Heart left ventricle (tissue), 16 donors: ENCODE measurements around the gene RNU2-1. TPM values are rescaled to one million over a fixed set of nuclear protein-coding genes. Genes with fewer than 3 reads are reported as not detected.

Source experiments
- ATAC-seq, 4 donors: fragments of 200-7000 bp; cut with Tn5 transposase; one replicate each; pipeline ENCODE4 v1.9.1; 2020 to 2022; ENCODE audit warnings: moderate library complexity in 4 of 4, mild to moderate bottlenecking in 3 of 4, moderate number of reproducible peaks in 1 of 4
- DNase-seq, 5 donors: peaks; one replicate each; pipeline ENCODE4 v3.0.0-alpha.2; 2020
- H3K27ac ChIP-seq, 12 donors: fragments of 200-600 bp; sonication (generic) in 4 of 12; one replicate each; pipeline versions ENCODE4 v1.5.0 to v1.8.0; 2016 to 2022; ENCODE audit warnings: mild to moderate bottlenecking in 2 of 12
- H3K27me3 ChIP-seq, 9 donors: fragments of 200-600 bp; sonication (generic) in 2 of 9; one replicate each; pipeline versions ENCODE4 v1.5.1 to v1.8.0; 2016 to 2022; ENCODE audit warnings: mild to moderate bottlenecking in 3 of 9
- H3K36me3 ChIP-seq, 9 donors: fragments of 200-600 bp; sonication (generic) in 2 of 9; one replicate each; pipeline versions ENCODE4 v1.5.0 to v1.8.0; 2018 to 2022; ENCODE audit warnings: mild to moderate bottlenecking in 2 of 9
- H3K4me1 ChIP-seq, 12 donors: fragments of 200-600 bp; sonication (generic) in 4 of 12; one replicate each; pipeline versions ENCODE4 v1.5.0 to v1.8.0; 2016 to 2022; ENCODE audit warnings: mild to moderate bottlenecking in 3 of 12
- H3K4me3 ChIP-seq, 12 donors: fragments of 200-600 bp; sonication (generic) in 4 of 12; one replicate each; pipeline versions ENCODE4 v1.5.0 to v1.8.0; 2017 to 2022; ENCODE audit warnings: mild to moderate bottlenecking in 9 of 12, moderate library complexity in 4 of 12
- H3K9me3 ChIP-seq, 12 donors: fragments of 200-600 bp; sonication (generic) in 4 of 12; one replicate each; pipeline versions ENCODE4 v1.5.0 to v1.8.0; 2016 to 2022; ENCODE audit warnings: mild to moderate bottlenecking in 1 of 12
- CTCF ChIP-seq, 12 donors: fragments of 200-600 bp; sonication (generic) in 4 of 12; IDR thresholded peaks; one replicate each; pipeline versions ENCODE4 v1.5.0 to v1.8.0; 2018 to 2022; ENCODE audit warnings: antibody characterized with exemption in 12 of 12, mild to moderate bottlenecking in 5 of 12
- POLR2A ChIP-seq, 2 donors: fragments of 450-650 bp; IDR thresholded peaks; one replicate each; pipeline ENCODE4 v1.6.1; 2017; ENCODE audit warnings: antibody characterized with exemption in 2 of 2, mild to moderate bottlenecking in 2 of 2, moderate library complexity in 2 of 2
- WGBS, 4 donors: extraction: QIAGEN DNeasy Blood & Tissue Kit in 2 of 4; methylation state at CpG; one replicate each; pipeline versions ENCODE4 v1.1.5 to v1.1.7; 2013 to 2018; 5-methylcytosine and 5-hydroxymethylcytosine counted together
- intact Hi-C, 10 donors: fragments of 100-400 bp; cut with DNase I; formaldehyde crosslinking; loops; one replicate each; pipeline versions ENCODE4 v1.11.1 to v1.14.2; 2022
- polyA plus RNA-seq, 2 donors: library from polyadenylated mRNA; stranded (reverse); fragments of 200-250 nt; gene quantifications; one replicate each; pipeline ENCODE4 v1.2.3, GENCODE V29; 2013
- total RNA-seq, 9 donors: library from RNA; depleted of rRNA in 2 of 9; stranded (reverse); fragments of >200 nt in 2 of 9; fragmentation: NEBNext Ultra II Directional in 3 of 9; extraction: Animal tissue kit (Norgen Biotek cat#: 25700) in 3 of 9; gene quantifications; one replicate each; pipeline versions ENCODE4 v1.1.0 to v1.2.4, GENCODE V29; 2016 to 2023
- donor health status: ischemic (EF 13 %, LVEDD 7.1; RV severe dilation, severe dysfunction).
- donor health status: healthy with polysubstance abuse.
- donor health status: DM: no; HTN: yes; CAD: no.
- donor health status: DM: no; HTN: no; CAD: no.
- donor health status: ischemic (EF 25% LVEDD 6.9; RV normal size, moderate dysfunction).
- donor health status: ischemic (EF 25% LVEDD 5.7; RV mildly dilated, moderate dysfunction).
- donor health status: healthy.
- donor health status: DM: yes; HTN: yes; CAD: no.
- donor health status: ischemic (EF 35%, LVEDD 5.7; RV mildly dilated, moderate dysfunction).
- donor health status: nonischemic (EF 11% LVEDD 7.7; RV severe dilation, severe dysfunction).
- donor health status: DM: yes; HTN: yes; CAD: no.
- donor health status: PGD.
- donor health status: ischemic (EF 29% LVEDD 5.4; RV normal size, mild dysfunction).
- donor health status: nonischemic (EF 23%, LVEDD 6.1; RV moderate dilation, normal function).

RNU2-1 gene
- total and polyA plus RNA-seq, 11 donors = 404 to 5,003 (median 3,408) TPM; not detected in 4

- Histone ChIP-seq H3K4me1 (peaks cover 0 to 35% (median 12%) of the 10 kb centered on the region in 12 donors), H3K27me3 (no peaks in the 10 kb centered on the region), H3K9me3 (no peaks in the 10 kb centered on the region), H3K4me3 (peak overlapping the region in 11 of 12 donors; percentile 47 to 85 (median 69)), H3K36me3 (peaks cover 0 to 72% (median 51%) of the 10 kb centered on the region in 9 donors), H3K27ac (peak overlapping the region in 10 of 12 donors; percentile 26 to 95 (median 82))
- intact Hi-C loops = loop anchor here in 4 of 10 donors (5.0 to 10.0 kb wide), 3 partner anchors 41 to 188 kb away; partner anchors contain the start of genes RND2 (in 2 of the 4), VAT1 (in 2 of the 4) and NBR1 (in 1 of the 4)
- DNase-seq = no peak
- ATAC-seq = peak in 2 of 4 donors; percentile 9 to 26
- no peak for TF ChIP-seq CTCF (IDR thresholded peaks at IDR 0.05)
- TF ChIP-seq POLR2A (IDR thresholded peaks at IDR 0.05) = no peak
- WGBS, 4 donors = 62 to 76% (median 71%) methylated on average over 7 of the region's 7 CpGs
Observed at GRCh38 chr17:43212641-43213490, 20.9 kb downstream of the RNU2-1 start.

GRCh38 chr17:43211480-43212402 is 22.0 kb downstream of the RNU2-1 start, which contains the start of gene TMEM106A:
TSS of gene TMEM106A (plus strand) at chr17:43211875. CDS start at chr17:43213042, 1,167 bp downstream.
- Histone ChIP-seq H3K9me3 (no peaks in the 10 kb centered on the region), H3K27ac (peak within 1 kb of the TSS; percentile 26 to 95 (median 82)), H3K27me3 (no peaks in the 10 kb centered on the region), H3K36me3 (peaks cover 0 to 72% (median 54%) of the 10 kb centered on the region in 9 donors), H3K4me3 (peak within 1 kb of the TSS; percentile 8 to 85 (median 65)), H3K4me1 (peaks cover 0 to 35% (median 12%) of the 10 kb centered on the region in 12 donors)
- TF ChIP-seq CTCF (IDR thresholded peaks at IDR 0.05) (peak in 8 of 12 donors; percentile 9 to 52 (median 34)), POLR2A (IDR thresholded peaks at IDR 0.05) (no peak)
- 1 to 8% (median 5%) methylated on average over 46 to 54 of the region's 54 CpGs for WGBS, 4 donors
- peak; percentile 81 to 94 (median 90) for ATAC-seq
- peak; percentile 81 to 89 (median 84) for DNase-seq
- intact Hi-C loops = loop anchor here in 4 of 10 donors (5.0 to 10.0 kb wide), 3 partner anchors 39 to 187 kb away; partner anchors contain the start of genes RND2 (in 2 of the 4), VAT1 (in 2 of the 4) and NBR1 (in 1 of the 4)

GRCh38 chr17:43211123-43211479 is 22.7 kb downstream of the RNU2-1 start:
- 37 to 46% (median 41%) methylated on average over 2 of the region's 2 CpGs for WGBS, 4 donors
- DNase-seq = no peak
- H3K27ac ChIP-seq = peak overlapping the region; percentile 26 to 95 (median 82)
- peaks cover 0 to 35% (median 12%) of the 10 kb centered on the region in 12 donors for H3K4me1 ChIP-seq
- ATAC-seq = no peak
- TF ChIP-seq POLR2A (IDR thresholded peaks at IDR 0.05) (no peak), CTCF (IDR thresholded peaks at IDR 0.05) (no peak)
- intact Hi-C loops = loop anchor here in 4 of 10 donors (5.0 to 10.0 kb wide), 3 partner anchors 39 to 186 kb away; partner anchors contain the start of genes RND2 (in 2 of the 4), VAT1 (in 2 of the 4) and NBR1 (in 1 of the 4)
- no peaks in the 10 kb centered on the region for H3K27me3 ChIP-seq
- H3K36me3 ChIP-seq = peaks cover 0 to 72% (median 54%) of the 10 kb centered on the region in 9 donors
- H3K4me3 ChIP-seq = peak overlapping the region in 11 of 12 donors; percentile 47 to 85 (median 69)
- no peaks in the 10 kb centered on the region for H3K9me3 ChIP-seq
